Adipocyte (in vitro differentiated cells): ENCODE data around the gene LRRTM4.

Source experiments
- DNase-seq: peaks from one replicate; pipeline ENCODE4 v3.0.0-alpha.2; 2015; ENCODE audit warnings: low read depth
- H3K27me3 ChIP-seq: replicated peaks from 2 replicates; pipeline ENCODE4 v1.7.0; 2013; ENCODE audit warnings: mild to moderate bottlenecking, low read length, moderate library complexity; ENCODE audit not compliant: control insufficient read depth, insufficient read depth
- H3K36me3 ChIP-seq: 2 replicates; pipeline ENCODE4 v1.7.0; 2013; ENCODE audit warnings: low read length, mild to moderate bottlenecking, moderate library complexity; ENCODE audit not compliant: control insufficient read depth, insufficient read depth, severe bottlenecking
- H3K4me1 ChIP-seq: 2 replicates; pipeline ENCODE4 v1.7.0; 2013; ENCODE audit warnings: mild to moderate bottlenecking, low read length, moderate library complexity; ENCODE audit not compliant: control insufficient read depth, insufficient read depth
- H3K4me3 ChIP-seq: 2 replicates; pipeline ENCODE4 v1.7.0; 2013; ENCODE audit warnings: mild to moderate bottlenecking, low read length, moderate library complexity
- H3K9ac ChIP-seq: 2 replicates; pipeline ENCODE4 v1.7.0; 2013; ENCODE audit warnings: mild to moderate bottlenecking, low read length, moderate library complexity
- H3K9me3 ChIP-seq: 2 replicates; pipeline ENCODE4 v1.7.0; 2013; ENCODE audit warnings: mild to moderate bottlenecking, low read length, moderate library complexity; ENCODE audit not compliant: control insufficient read depth

Gene LRRTM4

DNA sequence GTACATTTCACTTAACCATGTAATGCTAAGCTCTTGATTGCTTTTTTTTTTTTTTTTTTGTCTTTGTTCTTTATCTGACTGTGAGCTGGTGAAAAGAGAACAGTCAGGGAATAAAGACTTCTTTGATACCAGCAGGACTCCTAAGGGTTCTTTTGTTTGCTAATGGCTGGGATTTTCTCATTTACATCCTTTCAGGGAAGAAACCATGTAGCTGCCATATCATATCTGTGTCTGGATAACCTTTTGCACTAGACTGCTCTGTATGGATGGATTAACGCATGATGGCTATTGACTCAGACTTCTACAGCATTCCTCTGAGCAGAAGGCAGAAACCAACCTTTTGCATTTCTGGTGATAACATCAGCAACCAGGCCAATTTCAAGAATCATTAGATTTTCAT is 504.0 kb downstream of the LRRTM4 start:
- Histone ChIP-seq H3K36me3 (no peaks in the 10 kb centered on the region), H3K9ac (no peak overlapping the region), H3K27me3 (no peaks in the 10 kb centered on the region), H3K9me3 (no peaks in the 10 kb centered on the region), H3K4me1 (no peaks in the 10 kb centered on the region), H3K4me3 (no peak overlapping the region)
- no peak for DNase-seq

DNA sequence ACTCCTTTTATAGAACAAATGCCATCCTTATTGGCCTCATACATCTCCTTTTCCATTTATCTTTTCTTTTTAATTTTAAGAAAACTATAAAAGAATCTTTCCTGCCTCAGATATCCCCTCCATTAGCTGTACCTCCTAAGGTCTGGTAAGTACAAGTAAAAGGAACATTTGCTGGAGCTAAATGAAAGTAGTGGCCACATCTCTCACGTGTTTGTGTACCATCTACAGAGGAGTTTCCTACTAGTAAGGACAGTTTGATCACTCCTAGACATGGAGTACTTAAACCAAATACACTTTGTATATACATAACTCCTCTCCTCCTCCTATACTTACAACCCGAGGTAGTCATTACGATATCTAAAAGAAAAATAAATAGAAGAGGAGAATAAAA is 504.8 kb downstream of the LRRTM4 start:
- Histone ChIP-seq H3K27me3 (no peaks in the 10 kb centered on the region), H3K36me3 (no peaks in the 10 kb centered on the region)

DNA sequence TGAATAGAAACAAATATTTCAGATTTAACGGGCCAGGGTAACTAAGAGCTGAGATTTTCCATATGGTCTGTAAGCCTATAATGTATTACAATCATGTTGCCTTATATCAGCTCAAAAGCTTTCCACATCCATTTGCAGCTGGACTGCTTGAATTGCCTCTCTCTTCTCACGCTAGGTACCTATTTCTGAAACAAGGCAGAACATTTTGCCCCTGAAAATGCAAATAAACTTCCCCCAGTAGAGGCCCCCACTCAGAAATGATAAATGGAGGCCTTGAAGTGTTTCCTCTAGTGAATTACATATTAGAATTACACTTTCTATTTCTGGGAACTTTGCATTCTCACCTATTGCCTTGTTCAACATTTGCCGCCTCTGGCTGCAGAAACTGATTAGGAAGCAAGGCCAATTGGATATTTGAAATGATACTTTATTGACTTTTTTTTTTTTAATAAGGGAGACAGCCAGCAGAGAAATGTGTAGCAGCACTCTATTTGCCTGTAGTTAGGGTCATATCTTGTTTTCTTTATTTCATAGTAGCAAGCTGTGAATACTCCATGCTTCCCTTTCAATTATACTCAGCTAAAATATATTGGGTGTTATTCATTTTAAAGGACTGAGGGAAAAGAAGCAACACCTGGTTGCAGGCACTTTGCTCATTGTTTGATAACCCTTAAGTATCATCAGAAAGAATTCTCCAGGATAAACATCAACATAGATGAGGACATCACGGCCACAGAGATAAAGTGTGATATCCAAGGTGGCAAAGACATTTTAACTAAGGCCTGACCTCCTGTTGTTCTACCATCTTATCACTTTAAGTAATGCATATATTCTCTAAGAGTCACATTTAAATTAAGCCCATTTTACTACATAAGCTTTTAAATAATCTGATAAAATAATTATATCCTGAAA is 505.5 kb downstream of the LRRTM4 start:
- H3K9me3 ChIP-seq: no peaks in the 10 kb centered on the region

More for the DNA sequence above, 504.8 kb downstream of the LRRTM4 start:
- H3K4me3 ChIP-seq: no peak overlapping the region
- no peaks in the 10 kb centered on the region for H3K9me3 ChIP-seq
- no peak overlapping the region for H3K9ac ChIP-seq
- no peaks in the 10 kb centered on the region for H3K4me1 ChIP-seq
- no peak for DNase-seq

GRCh38 chr2:77013953-77014352 is 508.2 kb downstream of the LRRTM4 start:
- H3K4me1 ChIP-seq: no peaks in the 10 kb centered on the region
- H3K9ac ChIP-seq: no peak overlapping the region
- no peak for DNase-seq
- H3K9me3 ChIP-seq: no peaks in the 10 kb centered on the region
- H3K27me3 ChIP-seq: no peaks in the 10 kb centered on the region
- no peaks in the 10 kb centered on the region for H3K36me3 ChIP-seq
- H3K4me3 ChIP-seq: no peak overlapping the region

More for the DNA sequence above, 505.5 kb downstream of the LRRTM4 start:
- H3K36me3 ChIP-seq: no peaks in the 10 kb centered on the region
- H3K27me3 ChIP-seq: no peaks in the 10 kb centered on the region
- H3K4me1 ChIP-seq: no peaks in the 10 kb centered on the region
- DNase-seq: no peak
- no peak overlapping the region for H3K9ac ChIP-seq
- no peak overlapping the region for H3K4me3 ChIP-seq

DNA sequence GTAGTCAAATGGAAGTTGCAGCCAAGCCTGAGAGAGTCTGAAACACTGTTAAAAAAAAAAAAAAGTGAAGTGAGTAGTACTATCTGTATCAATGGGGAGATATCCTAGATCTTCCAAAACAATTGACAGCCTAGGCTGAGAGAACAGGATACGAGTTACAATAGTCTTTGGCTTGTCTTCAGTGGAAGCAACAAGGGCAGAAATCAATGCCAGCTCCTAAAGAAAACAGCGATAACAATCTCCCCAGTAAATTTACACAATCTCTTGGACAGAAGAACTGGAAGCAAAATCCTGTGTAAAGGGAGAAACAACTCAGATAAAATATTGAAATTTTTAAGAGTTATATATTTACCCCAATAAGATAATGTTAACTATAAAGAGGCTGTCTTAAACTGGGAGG is 508.7 kb downstream of the LRRTM4 start:
- H3K4me1 ChIP-seq: no peaks in the 10 kb centered on the region
- no peaks in the 10 kb centered on the region for H3K27me3 ChIP-seq
- no peak overlapping the region for H3K4me3 ChIP-seq
- no peak overlapping the region for H3K9ac ChIP-seq
- no peaks in the 10 kb centered on the region for H3K9me3 ChIP-seq
- DNase-seq: no peak
- H3K36me3 ChIP-seq: no peaks in the 10 kb centered on the region

DNA sequence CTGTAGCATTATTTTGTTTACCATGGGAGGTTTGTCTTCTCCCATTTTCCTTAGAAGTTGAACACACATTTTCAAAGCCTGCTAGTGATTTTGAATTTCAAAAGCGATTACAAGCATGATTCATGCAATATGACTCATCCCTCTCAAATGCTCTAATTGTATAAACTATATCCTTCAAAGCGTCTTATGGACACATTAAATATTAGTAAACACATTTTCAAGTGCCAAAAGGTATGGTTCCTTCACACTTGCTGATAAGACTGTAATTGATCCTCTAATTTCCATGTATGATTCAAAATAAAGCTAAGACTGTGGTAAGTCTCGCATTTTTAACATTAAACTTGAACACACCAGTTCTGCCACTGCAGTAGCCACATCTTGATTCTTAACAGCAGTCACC is 512.9 kb downstream of the LRRTM4 start:
- Histone ChIP-seq H3K9me3 (no peaks in the 10 kb centered on the region), H3K36me3 (no peaks in the 10 kb centered on the region), H3K4me1 (no peaks in the 10 kb centered on the region), H3K27me3 (no peaks in the 10 kb centered on the region), H3K4me3 (no peak overlapping the region), H3K9ac (no peak overlapping the region)
- no peak for DNase-seq

DNA sequence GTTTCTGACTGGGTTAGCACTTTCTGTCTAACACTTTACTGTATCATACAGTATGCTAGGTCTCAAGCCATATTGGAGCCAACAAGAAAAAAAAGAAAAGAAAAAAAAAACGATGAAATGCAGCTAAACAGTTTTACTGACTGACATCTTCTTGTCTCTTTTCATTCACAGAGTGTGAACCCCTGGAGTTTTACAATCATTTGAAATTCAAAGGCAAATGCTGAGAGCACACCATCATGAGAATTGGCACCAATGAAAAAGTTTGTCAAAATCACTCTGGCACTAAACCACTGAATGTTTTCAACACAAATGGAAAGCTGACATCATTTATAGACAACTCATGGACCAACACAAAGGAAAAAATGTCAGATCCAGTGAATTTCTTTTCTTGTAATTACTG is 513.3 kb downstream of the LRRTM4 start:
- no peaks in the 10 kb centered on the region for H3K9me3 ChIP-seq
- H3K27me3 ChIP-seq: no peaks in the 10 kb centered on the region
- no peaks in the 10 kb centered on the region for H3K4me1 ChIP-seq
- H3K36me3 ChIP-seq: no peaks in the 10 kb centered on the region
- no peak for DNase-seq
- no peak overlapping the region for H3K4me3 ChIP-seq
- no peak overlapping the region for H3K9ac ChIP-seq

DNA sequence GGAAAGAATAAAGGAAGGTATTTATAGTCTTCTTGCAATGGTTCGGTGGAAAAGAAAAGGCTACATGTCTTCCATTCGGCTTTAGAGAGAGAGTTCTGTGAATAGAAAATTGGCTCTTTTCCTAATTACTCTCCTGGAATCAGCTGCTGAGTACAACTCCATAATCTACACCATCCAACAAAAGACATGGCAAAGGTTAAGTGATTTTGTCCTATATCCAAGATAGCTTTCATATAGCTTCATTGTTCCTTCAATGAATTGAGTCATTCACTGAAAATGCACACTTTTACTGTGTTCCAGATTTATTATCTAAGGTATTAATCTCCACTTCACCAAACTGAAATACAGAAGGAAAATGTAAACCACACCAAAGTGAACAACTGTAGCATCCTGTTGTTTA is 514.5 kb downstream of the LRRTM4 start:
- H3K36me3 ChIP-seq: no peaks in the 10 kb centered on the region
- H3K4me1 ChIP-seq: no peaks in the 10 kb centered on the region
- H3K9me3 ChIP-seq: no peaks in the 10 kb centered on the region
- H3K9ac ChIP-seq: no peak overlapping the region
- H3K4me3 ChIP-seq: no peak overlapping the region
- DNase-seq: no peak
- no peaks in the 10 kb centered on the region for H3K27me3 ChIP-seq

- H3K9me3 ChIP-seq: no peaks in the 10 kb centered on the region
- no peaks in the 10 kb centered on the region for H3K27me3 ChIP-seq
- no peak overlapping the region for H3K9ac ChIP-seq
- H3K4me1 ChIP-seq: no peaks in the 10 kb centered on the region
- H3K4me3 ChIP-seq: no peak overlapping the region
- no peak for DNase-seq
- no peaks in the 10 kb centered on the region for H3K36me3 ChIP-seq
Measured at GRCh38 chr2:77005522-77005921, 516.7 kb downstream of the LRRTM4 start.

DNA sequence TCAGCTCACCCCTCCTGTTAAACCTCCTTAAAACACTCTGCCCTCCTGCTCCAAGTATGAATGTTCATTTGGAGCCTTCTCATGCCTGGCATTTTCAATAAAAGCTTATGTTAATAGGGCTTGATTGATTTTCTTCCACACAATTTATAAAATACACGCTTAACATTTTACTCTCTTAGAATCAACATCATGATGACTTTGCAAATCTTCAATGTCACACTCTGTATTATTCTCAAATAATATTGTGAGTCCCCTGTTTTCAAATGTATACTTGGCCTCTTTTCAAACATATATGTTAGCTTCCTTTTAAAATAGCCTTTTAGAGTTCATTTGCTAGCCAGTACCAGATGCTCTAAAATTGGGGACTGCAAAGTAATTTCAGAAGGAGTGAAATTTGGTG is 520.3 kb downstream of the LRRTM4 start:
- no peaks in the 10 kb centered on the region for H3K27me3 ChIP-seq
- H3K9me3 ChIP-seq: no peaks in the 10 kb centered on the region
- no peaks in the 10 kb centered on the region for H3K4me1 ChIP-seq
- no peak overlapping the region for H3K9ac ChIP-seq
- H3K4me3 ChIP-seq: no peak overlapping the region
- no peak for DNase-seq
- no peaks in the 10 kb centered on the region for H3K36me3 ChIP-seq

DNA sequence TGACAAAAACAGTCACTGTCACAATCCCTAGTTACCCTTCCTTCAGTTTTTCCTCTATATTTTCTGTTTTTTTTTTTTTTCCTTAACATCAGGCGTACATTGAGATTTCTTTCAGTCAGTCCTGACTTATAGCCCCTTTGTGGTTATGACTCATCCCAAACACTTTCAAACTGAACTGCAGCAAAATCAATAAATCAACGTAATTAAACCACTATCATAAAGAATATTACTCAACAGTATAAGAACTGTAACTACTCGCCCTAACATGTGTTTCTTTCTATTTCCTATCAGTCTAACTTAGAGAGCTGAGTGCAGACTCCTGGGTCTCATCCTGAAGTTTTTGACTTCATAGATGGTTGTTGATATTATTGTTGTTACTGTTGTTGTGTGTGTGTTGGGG is 523.5 kb downstream of the LRRTM4 start:
- no peaks in the 10 kb centered on the region for H3K27me3 ChIP-seq
- DNase-seq: no peak

DNA sequence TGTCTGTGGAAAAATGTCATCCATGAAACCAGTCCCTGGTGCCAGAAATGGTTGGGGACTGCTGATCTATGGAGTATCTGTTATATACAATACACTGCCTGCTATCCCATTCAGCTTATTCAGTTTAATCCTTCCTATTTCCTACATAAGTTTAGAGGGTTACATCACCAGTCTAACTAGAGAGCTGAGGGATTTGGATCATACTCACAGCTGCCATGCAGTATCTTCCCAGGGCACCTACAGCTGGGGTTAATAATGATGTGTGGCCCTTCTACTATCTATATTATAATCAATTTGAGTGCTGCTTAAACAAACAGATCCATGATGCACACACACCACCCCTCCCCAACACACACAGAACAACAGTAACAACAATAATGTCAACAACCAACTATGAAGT is 524.0 kb downstream of the LRRTM4 start:
- Histone ChIP-seq H3K36me3 (no peaks in the 10 kb centered on the region), H3K4me3 (no peak overlapping the region), H3K9me3 (no peaks in the 10 kb centered on the region), H3K9ac (no peak overlapping the region), H3K27me3 (no peaks in the 10 kb centered on the region), H3K4me1 (no peaks in the 10 kb centered on the region)
- DNase-seq: no peak

More for the DNA sequence above, 523.5 kb downstream of the LRRTM4 start:
- no peak overlapping the region for H3K9ac ChIP-seq
- no peaks in the 10 kb centered on the region for H3K36me3 ChIP-seq
- no peak overlapping the region for H3K4me3 ChIP-seq
- no peaks in the 10 kb centered on the region for H3K9me3 ChIP-seq
- H3K4me1 ChIP-seq: no peaks in the 10 kb centered on the region
